Hepatocyte (in vitro differentiated cells): ENCODE data around the gene NTS.

Experiments
- CTCF ChIP-seq: fragments of 200-600 bp; sonication (generic); IDR thresholded peaks from 2 replicates; pipeline ENCODE4 v1.5.1; 2016; ENCODE audit warnings: antibody characterized with exemption, mild to moderate bottlenecking; ENCODE audit not compliant: poor library complexity
- EZH2phosphoT487 ChIP-seq: fragments of 200-600 bp; sonication (generic); IDR thresholded peaks from one replicate; pipeline ENCODE4 v1.6.1; 2018; ENCODE audit warnings: antibody characterized with exemption, mild to moderate bottlenecking, low read depth, moderate library complexity; ENCODE audit not compliant: unreplicated experiment, severe bottlenecking

- TF ChIP-seq EZH2phosphoT487 (no peak), CTCF (no peak)
Observed at GRCh38 chr12:85856966-85857365, 17.1 kb upstream of the NTS start.
